Kidney epithelial cell (primary cell): ENCODE data around the gene MAFB. TPM values are rescaled to one million over a fixed set of nuclear protein-coding genes. Genes with fewer than 3 reads are reported as not detected.

Experiments used
- DNase-seq: peaks from one replicate; pipeline ENCODE4 v3.0.0-alpha.2; 2010; ENCODE audit warnings: low read depth
- H3K27me3 ChIP-seq: 2 replicates; pipeline ENCODE4 v1.6.0; 2011; ENCODE audit warnings: low read length; ENCODE audit not compliant: control insufficient read depth, insufficient read depth
- H3K36me3 ChIP-seq: 2 replicates; pipeline ENCODE4 v1.5.1; 2011; ENCODE audit warnings: low read length; ENCODE audit not compliant: control insufficient read depth, insufficient read depth
- H3K4me3 ChIP-seq: 2 replicates; pipeline ENCODE4 v1.5.1; 2011; ENCODE audit warnings: low read depth, mild to moderate bottlenecking, control low read depth, low read length
- total RNA-seq: library from RNA; depleted of rRNA; stranded (reverse); fragments of >200 nt; gene quantifications from 2 replicates; pipeline ENCODE4 v1.2.3, GENCODE V29; 2015
- TF ChIP-seq, protein P1 (sequence below): IDR thresholded peaks from 2 replicates; pipeline ENCODE4 v1.5.1; 2011; ENCODE audit warnings: mild to moderate bottlenecking, moderate library complexity, low read length, control low read depth, inconsistent platforms; ENCODE audit not compliant: insufficient read depth, poor library complexity, severe bottlenecking

The MAFB gene
- total RNA-seq, 1 donor from 2014 or later: 3.5 TPM

DNA sequence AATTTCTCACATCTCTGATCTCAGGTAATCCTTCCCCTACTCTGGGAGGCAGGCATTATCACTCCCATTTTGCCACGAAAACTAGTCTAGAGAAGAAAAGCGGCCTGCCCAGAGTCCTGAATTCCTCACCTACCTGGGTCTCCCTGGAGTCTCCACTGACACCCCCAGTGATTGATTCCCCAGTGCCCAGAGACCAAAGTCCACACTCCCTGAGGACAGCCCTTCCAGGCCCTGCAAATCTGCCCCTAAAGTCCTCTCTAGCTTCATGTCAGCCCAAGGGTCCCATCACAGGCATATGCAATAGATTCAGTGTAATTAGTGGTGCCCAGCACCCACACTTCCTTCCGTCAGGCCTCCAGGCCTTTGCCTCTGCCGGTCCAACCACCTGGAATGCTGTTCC is 47.2 kb downstream of the MAFB start:
- Histone ChIP-seq H3K4me3 (no peak overlapping the region), H3K36me3 (no peaks in the 10 kb centered on the region), H3K27me3 (no peaks in the 10 kb centered on the region)
- no peak for DNase-seq
- TF ChIP-seq, protein P1, sequence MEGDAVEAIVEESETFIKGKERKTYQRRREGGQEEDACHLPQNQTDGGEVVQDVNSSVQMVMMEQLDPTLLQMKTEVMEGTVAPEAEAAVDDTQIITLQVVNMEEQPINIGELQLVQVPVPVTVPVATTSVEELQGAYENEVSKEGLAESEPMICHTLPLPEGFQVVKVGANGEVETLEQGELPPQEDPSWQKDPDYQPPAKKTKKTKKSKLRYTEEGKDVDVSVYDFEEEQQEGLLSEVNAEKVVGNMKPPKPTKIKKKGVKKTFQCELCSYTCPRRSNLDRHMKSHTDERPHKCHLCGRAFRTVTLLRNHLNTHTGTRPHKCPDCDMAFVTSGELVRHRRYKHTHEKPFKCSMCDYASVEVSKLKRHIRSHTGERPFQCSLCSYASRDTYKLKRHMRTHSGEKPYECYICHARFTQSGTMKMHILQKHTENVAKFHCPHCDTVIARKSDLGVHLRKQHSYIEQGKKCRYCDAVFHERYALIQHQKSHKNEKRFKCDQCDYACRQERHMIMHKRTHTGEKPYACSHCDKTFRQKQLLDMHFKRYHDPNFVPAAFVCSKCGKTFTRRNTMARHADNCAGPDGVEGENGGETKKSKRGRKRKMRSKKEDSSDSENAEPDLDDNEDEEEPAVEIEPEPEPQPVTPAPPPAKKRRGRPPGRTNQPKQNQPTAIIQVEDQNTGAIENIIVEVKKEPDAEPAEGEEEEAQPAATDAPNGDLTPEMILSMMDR: no peak

GRCh38 chr20:40641202-40641601 is 47.8 kb downstream of the MAFB start:
- Histone ChIP-seq H3K4me3 (no peak overlapping the region), H3K27me3 (no peaks in the 10 kb centered on the region), H3K36me3 (no peaks in the 10 kb centered on the region)
- no peak for DNase-seq
- TF ChIP-seq, protein P1: no peak

GRCh38 chr20:40640667-40641066 is 48.4 kb downstream of the MAFB start:
- Histone ChIP-seq H3K4me3 (no peak overlapping the region), H3K36me3 (no peaks in the 10 kb centered on the region), H3K27me3 (no peaks in the 10 kb centered on the region)
- TF ChIP-seq, protein P1: no peak
- no peak for DNase-seq

GRCh38 chr20:40639676-40640355 is 49.2 kb downstream of the MAFB start:
- TF ChIP-seq, protein P1: no peak
- H3K36me3 ChIP-seq: no peaks in the 10 kb centered on the region
- H3K4me3 ChIP-seq: no peak overlapping the region
- no peaks in the 10 kb centered on the region for H3K27me3 ChIP-seq
- no peak for DNase-seq

DNA sequence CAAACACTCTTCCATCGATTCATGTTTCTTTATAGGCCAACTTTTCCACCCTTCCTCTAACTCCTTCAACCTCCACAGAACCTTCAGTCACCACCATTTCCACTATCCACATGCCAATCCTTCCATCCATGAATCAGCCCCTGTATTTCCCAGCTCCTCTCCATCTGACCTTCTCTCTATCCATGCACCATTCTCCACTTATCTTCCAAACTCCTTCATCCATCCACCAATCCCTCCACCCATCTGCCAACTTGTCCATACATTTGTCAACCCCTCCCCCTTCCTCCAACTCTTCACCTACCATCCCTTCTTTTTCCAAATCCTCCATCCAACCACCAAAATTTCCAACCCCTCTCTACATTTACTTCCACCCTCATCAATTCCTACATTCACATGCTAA is 49.9 kb downstream of the MAFB start:
- Histone ChIP-seq H3K36me3 (no peaks in the 10 kb centered on the region), H3K4me3 (no peak overlapping the region), H3K27me3 (no peaks in the 10 kb centered on the region)
- TF ChIP-seq, protein P1: no peak
- no peak for DNase-seq

DNA sequence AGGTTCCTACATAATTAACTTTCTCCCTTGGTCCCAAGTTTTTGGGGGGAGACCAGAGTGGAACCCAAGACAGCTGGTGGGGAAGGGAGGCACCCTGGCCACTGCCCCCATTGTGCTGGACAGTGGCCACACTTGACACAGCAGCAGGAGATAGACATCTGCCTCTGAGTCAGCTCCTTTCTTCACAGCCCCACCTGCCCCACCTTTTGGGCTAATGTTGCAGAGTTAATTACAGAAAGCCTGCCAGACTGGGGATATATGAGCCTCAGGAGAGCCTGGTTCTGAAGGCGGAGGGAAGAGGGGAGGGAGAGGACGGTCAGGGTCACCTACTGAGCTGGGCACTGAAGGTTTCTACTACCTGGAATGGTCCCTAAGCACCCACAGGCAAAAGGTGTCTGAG is 50.6 kb downstream of the MAFB start:
- Histone ChIP-seq H3K4me3 (no peak overlapping the region), H3K36me3 (no peaks in the 10 kb centered on the region), H3K27me3 (no peaks in the 10 kb centered on the region)
- TF ChIP-seq, protein P1: no peak
- DNase-seq: no peak
